ENCODE measurements around the gene CARMIL3. TPM values are rescaled to one million over a fixed set of nuclear protein-coding genes. Genes with fewer than 3 reads are reported as not detected.
"Not testable (repeated sequence)": the region's sequence is repeated elsewhere in the genome, so short reads cannot be mapped to it uniquely, and the experiment has no call there.

Gene CARMIL3, protein sequence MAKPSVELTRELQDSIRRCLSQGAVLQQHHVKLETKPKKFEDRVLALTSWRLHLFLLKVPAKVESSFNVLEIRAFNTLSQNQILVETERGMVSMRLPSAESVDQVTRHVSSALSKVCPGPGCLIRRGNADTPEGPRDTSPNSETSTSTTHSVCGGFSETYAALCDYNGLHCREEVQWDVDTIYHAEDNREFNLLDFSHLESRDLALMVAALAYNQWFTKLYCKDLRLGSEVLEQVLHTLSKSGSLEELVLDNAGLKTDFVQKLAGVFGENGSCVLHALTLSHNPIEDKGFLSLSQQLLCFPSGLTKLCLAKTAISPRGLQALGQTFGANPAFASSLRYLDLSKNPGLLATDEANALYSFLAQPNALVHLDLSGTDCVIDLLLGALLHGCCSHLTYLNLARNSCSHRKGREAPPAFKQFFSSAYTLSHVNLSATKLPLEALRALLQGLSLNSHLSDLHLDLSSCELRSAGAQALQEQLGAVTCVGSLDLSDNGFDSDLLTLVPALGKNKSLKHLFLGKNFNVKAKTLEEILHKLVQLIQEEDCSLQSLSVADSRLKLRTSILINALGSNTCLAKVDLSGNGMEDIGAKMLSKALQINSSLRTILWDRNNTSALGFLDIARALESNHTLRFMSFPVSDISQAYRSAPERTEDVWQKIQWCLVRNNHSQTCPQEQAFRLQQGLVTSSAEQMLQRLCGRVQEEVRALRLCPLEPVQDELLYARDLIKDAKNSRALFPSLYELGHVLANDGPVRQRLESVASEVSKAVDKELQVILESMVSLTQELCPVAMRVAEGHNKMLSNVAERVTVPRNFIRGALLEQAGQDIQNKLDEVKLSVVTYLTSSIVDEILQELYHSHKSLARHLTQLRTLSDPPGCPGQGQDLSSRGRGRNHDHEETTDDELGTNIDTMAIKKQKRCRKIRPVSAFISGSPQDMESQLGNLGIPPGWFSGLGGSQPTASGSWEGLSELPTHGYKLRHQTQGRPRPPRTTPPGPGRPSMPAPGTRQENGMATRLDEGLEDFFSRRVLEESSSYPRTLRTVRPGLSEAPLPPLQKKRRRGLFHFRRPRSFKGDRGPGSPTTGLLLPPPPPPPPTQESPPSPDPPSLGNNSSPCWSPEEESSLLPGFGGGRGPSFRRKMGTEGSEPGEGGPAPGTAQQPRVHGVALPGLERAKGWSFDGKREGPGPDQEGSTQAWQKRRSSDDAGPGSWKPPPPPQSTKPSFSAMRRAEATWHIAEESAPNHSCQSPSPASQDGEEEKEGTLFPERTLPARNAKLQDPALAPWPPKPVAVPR (N-terminal part only)
- polyA plus RNA-seq (2014; cell fraction: cytosol; rRNA removed): 13.1 and 15.7 TPM in 2 replicates
- 158 and 175 TPM in 2 replicates for polyA plus RNA-seq (2014; cell fraction: nucleus; rRNA removed)

DNA sequence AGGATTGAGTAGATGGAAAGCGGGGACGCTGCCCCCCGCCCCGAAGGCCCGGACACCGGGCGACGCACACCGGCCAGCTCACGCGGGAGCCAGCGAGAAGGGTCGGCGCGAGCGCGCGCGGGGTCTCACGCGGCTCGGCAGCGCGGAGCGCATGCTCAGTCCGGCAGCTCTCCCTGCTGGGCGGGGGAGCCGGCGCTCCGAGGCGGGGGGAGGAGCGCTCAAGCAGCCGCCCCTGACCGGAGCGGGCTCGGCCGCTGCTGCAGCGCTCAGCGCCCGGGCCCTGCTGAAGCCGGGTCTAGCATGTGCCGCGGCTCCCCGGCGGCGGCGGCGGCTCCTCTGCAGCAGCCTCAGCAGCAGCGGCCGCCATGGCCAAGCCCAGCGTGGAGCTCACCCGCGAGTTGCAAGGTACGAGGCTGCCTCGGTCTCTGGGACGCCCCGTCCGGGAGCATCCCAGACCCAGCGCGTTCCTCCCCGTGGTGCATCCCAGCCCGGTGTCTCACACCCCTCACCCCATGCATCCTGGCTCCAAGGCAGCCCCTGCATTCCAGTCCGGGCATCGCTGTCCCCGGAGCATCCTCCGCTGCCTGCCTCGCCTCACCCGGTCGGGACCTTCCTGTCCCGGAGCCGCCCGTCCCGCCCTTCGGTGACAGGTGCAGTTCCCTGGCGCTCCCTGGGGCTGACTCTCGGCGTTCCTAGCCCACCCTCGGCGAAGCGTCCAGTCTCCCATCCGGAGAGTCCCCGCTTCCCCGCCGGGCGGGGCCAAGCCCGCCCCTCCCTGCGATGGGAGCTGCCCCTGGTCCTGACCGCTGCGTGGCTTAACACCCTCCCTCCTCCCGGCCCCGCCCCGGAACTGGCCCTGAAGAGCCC lies at the start of gene CARMIL3:
TSS of gene CARMIL3 (plus strand) at position 221 of the 867 bp plus-strand sequence. CDS start at position 366, 145 bp downstream.
- peak; percentile 75 for DNase-seq (ENCODE audit: low spot score)

DNA sequence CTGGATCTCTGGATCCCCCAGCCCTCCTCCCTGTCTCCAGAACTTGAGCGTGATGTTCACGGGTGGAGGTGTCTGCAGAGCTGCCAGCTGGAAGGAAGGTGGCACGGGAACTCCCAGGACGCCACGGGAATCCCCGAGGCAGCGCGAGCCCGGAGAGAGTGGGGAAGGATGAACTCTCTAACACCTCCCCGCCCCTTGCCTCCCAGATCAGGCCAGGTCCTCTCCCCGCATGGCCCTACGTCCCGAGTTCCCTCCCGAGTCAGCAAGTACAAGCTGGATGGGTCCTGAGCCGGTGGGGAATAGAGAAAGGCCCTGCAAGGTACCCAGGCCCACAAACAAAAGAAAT lies 45.4 kb upstream of the CARMIL3 start:
- not testable (repeated sequence) for DNase-seq (ENCODE audit: low spot score)

DNA sequence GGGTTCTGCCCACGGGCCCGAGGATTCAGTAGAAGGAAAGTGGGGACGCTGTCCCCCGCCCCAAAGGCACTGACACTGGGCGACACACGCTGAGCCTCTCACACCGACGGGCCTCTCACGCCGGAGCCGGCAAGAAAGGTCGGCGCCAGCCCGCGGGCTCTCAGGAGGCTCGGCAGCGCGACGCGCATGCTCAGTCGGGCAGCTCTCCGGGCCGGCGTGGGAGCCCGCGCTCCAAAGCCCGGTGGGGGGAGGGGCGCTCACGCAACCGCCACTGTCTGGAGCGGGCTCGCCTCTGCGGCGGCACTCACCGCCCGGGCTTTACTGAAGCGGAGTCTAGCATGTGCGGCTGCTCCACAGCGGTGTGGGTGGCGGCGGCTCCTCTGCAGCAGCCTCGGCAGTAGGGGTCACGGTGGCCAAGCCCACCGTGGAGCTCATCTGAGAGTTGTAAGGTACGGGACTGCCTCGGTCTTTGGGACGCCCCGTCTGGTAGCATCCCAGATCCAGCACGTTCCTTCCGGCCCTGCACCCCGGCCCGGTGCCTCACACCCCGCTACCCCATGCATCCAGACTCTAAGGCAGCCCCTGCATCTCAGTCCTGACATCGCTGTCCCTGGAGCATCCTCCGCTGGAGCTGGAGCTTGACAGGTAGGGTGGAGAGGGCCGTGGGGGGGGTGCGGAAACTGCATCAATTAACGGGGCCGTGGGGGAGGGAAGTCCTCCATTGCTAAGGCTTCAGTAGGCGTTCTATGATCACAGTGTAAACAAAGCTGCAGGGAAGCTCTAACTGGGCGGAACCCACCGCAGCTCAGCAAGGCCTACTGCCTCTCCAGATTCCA lies 44.8 kb upstream of the CARMIL3 start:
- DNase-seq (ENCODE audit: low spot score): peak; percentile 4

DNA sequence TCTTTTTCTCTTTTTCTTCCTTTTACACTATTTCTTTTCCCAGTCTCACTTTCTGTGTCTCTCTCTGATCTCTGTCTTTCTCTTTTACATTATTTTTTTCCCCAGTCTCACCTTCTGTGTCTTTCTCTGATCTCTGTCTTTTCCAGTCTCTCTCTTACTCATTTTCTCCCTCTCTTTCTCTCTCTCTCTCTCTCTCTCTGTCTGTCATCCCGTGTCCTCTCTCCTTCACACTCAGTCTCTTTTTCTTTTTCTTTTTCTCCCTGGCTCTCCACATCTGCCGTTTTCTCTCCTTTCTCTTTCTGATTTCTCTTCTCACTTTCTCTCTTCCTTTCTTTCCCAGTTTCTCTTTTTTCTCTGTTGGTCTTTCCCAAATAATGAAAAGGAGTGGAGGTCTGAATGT lies 40.8 kb upstream of the CARMIL3 start:
- DNase-seq (ENCODE audit: low spot score): no peak

DNA sequence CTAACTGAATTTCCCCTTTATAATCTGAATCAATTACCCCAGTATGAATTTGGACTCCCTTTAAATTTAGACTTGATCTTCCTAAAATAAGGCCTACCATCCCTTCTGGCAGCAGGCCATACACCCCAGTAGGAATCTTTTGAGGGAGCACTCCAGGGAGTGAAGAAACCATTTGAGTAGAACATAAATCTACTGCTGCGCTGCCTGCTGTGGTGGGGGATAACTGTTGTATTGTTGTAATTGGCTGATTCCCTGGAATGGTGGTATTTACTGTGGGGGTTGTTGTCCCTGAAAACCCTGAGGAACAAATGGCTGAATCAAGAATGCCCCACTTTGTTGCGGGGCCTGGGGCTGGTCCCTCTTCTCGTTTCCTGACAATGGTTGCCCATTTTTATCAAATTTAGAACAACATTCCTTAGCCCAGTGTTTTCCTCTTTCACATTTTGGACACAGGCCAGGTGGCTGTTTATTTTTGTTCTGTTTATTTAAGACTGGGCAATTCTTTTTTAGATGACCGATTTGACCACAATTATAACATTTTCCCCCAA lies 39.0 kb upstream of the CARMIL3 start:
- not testable (repeated sequence) for DNase-seq (ENCODE audit: low spot score)

DNA sequence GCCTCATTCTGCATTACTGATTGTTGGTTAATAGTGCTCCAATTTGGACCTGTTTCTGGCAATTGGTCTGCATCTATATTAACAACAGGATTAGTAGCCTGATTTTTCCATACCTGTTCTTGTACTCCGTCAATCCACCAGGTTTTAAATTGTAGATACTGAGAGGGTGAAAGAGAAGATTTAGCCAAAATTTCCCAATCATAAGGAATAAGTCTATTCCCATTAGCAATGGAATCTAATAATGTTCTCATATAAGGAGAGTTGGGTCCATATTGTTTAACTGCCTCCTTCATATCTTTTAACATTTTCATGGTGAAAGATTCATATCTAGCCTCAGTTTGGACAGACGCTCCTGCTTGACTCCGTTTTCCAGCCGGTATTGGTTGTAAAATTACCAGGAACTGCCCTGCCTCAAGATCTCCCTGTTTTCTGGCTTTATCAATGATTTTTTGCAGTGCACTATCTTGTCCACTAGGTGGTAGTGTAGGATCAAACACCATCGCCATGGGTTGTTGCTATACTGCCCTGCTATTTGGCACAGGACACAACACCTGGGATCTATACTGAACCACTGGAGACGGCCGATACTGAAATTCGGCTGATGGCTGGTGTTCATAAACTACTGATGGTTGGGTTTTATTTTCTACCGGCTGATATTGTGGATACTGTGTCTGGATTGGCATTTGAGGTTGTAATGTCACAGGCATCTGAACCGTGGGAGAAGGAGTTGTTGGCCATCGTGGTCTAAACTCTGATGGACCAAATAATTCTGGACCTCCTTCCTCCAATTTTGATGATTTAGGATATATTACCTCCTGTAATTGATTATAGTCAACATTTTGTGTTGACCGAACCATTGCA lies 37.9 kb upstream of the CARMIL3 start:
- DNase-seq (ENCODE audit: low spot score): peak; percentile 55

DNA sequence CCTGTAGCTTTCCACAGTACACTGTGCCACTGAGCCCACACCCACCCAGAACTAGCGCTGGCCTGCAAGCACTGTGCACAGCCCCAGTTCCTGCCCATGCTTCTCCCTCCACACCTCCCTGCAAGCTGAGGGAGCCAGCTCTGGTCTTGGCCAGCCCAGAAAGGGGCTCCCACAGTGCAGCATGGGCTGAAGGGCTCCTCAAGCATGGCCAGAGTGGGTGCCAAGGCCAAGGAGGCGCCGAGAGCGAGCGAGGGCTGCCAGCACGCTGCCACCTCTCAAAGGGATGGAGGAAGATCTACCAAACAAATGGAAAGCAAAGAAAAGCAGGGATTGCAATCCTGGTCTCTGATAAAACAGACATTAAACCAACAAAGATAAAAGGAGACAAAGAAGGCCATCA lies 36.1 kb upstream of the CARMIL3 start:
- DNase-seq (ENCODE audit: low spot score): not testable (repeated sequence)

DNA sequence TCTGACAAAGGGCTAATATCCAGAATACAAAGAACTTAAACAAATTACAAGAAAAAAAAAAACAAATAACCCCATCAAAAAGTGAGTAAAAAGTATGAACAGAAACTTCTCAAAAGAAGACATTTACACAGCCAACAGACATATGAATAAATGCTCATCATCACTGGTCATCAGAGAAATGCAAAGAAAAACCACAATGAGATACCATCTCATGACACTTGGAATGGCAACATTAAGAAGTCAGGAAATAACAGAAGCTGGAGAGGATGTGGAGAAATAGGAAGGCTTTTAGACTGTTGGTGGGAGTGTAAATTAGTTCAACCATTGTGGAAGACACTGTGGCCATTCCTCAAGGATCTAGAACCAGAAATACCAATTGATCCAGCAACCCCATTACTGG lies 32.8 kb upstream of the CARMIL3 start:
- DNase-seq (ENCODE audit: low spot score): not testable (repeated sequence)

DNA sequence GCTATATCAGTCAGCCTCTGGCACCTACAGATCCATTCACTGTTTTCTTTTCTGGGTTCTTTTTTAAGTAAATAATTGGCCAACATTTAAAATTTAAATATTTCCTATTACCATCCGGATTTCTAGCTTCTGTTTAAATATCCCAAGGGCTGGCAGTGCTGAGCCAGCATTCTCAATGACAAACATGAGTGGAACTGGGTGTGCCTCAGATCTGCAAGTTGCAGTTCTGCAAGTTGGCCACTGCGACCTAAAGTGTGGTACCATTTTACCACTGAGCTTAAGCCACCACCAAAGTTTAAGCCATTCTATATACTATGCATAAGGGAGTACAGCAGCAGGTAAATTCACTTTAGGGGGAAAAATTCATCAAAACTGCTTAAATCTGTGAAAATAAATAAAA lies 31.9 kb upstream of the CARMIL3 start:
- not testable (repeated sequence) for DNase-seq (ENCODE audit: low spot score)

DNA sequence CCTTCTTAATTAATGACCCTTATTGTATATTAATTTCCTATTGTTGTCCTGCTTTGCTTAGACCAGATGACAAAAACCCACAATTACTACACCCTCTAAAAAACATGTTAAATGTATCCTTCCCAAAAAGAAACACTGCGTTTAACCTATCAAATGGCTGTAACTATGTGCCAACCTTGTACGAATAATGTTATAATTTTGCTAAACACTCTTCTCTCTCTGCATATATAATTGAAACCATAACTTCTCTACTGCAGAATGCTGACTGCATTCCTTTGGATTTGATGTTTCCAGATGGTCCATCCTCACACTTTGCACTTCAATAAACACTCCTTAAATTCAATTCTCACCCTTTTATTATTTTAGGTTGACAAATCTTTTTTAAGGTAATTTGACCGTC lies 31.3 kb upstream of the CARMIL3 start:
- not testable (repeated sequence) for DNase-seq (ENCODE audit: low spot score)

DNA sequence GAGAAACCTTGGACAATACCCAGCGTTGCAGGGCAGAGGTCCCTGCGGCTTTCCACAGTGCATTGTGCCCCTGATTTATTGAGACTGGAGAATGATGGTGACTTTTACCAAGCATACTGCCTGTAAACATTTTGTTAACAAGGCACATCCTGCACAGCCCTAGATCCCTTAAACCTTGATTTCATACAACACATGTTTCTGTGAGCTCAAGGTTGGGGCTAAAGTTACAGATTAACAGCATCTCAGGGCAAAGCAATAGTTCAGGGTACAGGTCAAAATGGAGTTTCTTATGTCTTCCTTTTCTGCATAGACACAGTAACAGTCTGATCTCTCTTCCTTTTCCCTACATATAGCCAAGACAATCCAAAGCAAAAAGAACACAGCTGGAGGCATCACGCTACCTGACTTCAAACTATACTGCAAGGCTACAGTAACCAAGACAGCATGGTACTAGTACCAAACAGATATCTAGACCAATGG lies 26.8 kb upstream of the CARMIL3 start:
- not testable (repeated sequence) for DNase-seq (ENCODE audit: low spot score)

DNA sequence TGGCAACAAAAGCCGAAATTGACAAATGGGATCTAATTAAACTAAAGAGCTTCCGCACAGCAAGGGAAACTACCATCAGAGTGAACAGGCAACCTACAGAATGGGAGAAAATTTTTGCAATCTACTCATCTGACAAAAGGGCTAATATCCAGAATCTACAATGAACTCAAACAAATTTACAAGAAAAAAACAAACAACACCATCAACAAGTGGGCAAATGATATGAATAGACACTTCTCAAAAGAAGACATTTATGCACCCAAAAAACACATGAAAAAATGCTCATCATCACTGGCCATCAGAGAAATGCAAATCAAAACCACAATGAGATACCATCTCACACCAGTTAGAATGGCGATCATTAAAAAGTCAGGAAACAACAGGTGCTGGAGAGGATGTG lies 22.1 kb upstream of the CARMIL3 start:
- DNase-seq (ENCODE audit: low spot score): not testable (repeated sequence)

DNA sequence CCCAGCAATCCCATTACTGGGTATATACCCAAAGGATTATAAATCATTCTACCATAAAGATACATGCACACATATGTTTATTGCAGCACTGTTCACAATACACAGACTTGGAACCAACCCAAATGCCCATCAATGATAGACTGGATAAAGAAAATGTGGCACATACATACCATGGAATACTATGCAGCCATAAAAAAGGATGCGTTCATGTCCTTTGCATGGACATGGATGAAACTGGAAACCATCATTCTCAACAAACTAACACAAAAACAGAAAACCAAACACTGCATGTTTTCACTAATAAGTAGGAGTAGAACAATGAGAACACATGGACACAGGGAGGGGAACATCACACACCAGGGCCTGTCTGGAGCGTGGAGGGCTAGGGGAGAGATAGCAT lies 20.5 kb upstream of the CARMIL3 start:
- DNase-seq (ENCODE audit: low spot score): not testable (repeated sequence)

DNA sequence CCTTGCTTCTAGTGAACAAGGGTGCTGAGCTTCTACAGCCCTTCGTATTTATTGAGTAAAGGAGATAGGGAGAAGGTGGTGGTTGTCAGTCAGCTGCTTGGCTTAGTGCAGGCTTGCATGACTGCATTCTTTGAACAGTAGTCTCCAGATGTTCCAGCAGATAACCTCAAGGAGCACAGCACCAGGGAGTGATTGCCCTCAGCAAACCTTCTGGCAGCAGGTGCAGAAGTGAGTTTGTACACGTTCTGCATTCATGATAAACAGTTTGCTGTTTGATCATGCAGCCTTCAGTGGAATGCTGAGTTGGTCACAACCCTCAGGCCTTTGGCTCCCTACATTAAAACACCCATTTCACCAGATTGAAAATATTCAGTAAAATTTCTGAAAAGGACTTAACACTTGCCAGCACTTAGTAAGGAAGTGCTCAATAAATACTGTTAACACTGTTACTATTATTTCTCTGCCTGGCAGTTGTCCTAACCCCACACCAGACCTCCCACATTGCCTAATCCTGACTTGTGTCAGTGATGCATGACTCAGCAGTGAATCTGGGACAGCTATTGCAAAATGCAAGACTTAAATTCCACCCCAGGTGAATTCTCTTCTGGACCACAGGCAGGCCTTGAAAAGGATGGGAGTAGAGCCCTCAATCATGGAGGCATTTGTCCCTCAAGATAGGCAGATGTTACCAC lies 18.9 kb upstream of the CARMIL3 start:
- no peak for DNase-seq (ENCODE audit: low spot score)

DNA sequence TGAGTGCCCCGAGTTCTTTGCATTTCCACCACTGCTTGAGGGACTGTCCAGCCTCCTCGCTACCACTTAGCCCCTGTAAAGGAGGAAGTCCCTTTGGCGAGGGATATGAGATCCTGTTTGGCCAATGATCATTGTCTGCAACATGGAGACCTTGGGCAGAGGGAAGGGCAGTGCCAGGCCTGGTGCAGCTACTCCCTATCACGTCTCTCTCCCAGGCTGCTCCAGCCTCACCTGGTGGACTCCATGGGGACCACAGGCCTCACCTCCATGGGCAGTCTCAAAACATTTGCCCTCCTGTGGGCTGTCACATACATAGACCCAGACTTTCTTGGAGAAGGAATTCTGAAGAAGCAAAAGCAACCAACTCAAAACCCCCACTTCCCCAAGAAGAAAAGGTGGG lies 16.0 kb upstream of the CARMIL3 start:
- DNase-seq (ENCODE audit: low spot score): not testable (repeated sequence)

DNA sequence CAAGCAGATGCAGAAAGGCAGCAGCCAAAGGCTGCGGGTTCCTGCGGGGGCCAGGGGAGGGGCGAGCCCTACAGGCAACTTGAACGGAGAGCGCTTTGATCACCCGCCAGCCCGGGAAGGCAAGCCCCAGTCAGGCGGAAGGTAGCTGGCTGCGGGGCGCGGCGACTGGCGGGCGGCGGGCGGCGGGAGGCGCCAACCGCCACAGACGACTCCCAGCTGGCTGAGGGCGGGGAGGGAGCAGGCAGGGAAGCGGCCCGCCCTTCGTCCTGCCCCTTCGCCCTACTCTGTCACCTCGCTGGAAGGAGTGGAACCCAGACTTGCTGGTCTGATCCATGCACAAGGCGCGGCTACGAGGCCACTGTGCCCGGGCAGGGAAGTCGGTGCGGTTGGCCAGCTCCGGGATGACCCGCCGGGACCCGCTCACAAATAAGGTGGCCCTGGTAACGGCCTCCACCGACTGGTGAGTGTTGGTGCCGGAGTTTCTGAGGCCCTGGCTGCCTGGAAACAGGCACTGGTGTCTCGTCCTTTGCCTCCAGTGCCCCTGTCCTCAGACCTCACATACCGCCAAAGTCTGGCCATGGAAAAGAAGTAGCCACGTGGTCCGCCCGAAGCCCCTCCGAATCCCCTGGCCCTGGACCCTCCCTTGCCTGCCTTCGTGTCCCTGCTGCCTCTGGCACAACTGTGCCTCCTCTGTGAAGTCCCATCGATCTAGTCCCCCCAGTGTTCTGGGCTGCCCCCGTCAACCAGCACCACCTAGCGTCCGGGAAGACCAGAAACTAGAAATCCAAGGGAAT lies 15.4 kb upstream of the CARMIL3 start:
- DNase-seq (ENCODE audit: low spot score): peak; percentile 85
